ENCODE results near the gene ENTHD1. TPM values are rescaled to one million over a fixed set of nuclear protein-coding genes. Genes with fewer than 3 reads are reported as not detected.

ENTHD1 gene
- total and polyA plus RNA-seq, 12 donors, result 0.09 TPM; not detected in 11

DNA sequence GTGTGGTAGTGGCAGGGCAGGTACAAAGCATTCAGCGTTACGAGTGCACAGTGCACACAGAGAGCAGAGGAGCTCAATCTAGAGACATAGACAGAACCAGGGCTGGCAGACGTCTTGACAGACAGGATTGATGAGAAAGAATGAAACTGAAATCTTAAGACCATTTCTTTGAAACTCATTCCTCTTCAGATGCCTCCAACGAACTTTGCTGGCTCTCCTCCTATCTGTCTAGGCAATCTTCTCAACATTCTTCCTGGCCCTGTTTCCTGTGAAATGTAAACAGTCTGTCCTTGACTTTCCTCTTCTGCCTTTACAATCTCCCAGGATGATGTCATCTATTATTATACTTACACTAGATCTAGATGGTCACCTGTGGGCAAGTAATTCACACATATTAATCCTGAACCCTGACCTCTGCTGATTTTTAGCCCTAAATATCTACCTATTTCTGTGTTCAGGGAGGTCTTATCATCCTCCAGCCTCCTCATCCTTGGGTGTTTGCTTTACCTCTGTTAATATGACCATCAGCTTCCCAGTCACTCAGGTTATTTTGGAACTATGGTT lies 119.5 kb downstream of the ENTHD1 start:
- Histone ChIP-seq H3K36me3 (no peaks in the 10 kb centered on the region), H3K4me3 (no peak overlapping the region), H3K9me3 (peaks cover 0 to 12% (median 3%) of the 10 kb centered on the region in 11 donors), H3K4me1 (no peaks in the 10 kb centered on the region), H3K27ac (no peak overlapping the region), H3K27me3 (peaks cover 0 to 68% (median 33%) of the 10 kb centered on the region in 7 donors)
- intact Hi-C loops (cut with DNase I), result no loop called here
- 23 to 26% methylated on average over 4 of the region's 4 CpGs for WGBS, 2 donors
- TF ChIP-seq, protein P1, sequence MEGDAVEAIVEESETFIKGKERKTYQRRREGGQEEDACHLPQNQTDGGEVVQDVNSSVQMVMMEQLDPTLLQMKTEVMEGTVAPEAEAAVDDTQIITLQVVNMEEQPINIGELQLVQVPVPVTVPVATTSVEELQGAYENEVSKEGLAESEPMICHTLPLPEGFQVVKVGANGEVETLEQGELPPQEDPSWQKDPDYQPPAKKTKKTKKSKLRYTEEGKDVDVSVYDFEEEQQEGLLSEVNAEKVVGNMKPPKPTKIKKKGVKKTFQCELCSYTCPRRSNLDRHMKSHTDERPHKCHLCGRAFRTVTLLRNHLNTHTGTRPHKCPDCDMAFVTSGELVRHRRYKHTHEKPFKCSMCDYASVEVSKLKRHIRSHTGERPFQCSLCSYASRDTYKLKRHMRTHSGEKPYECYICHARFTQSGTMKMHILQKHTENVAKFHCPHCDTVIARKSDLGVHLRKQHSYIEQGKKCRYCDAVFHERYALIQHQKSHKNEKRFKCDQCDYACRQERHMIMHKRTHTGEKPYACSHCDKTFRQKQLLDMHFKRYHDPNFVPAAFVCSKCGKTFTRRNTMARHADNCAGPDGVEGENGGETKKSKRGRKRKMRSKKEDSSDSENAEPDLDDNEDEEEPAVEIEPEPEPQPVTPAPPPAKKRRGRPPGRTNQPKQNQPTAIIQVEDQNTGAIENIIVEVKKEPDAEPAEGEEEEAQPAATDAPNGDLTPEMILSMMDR (IDR thresholded peaks at IDR 0.05), result no peak
- DNase-seq (no peak), ATAC-seq (no peak)

DNA sequence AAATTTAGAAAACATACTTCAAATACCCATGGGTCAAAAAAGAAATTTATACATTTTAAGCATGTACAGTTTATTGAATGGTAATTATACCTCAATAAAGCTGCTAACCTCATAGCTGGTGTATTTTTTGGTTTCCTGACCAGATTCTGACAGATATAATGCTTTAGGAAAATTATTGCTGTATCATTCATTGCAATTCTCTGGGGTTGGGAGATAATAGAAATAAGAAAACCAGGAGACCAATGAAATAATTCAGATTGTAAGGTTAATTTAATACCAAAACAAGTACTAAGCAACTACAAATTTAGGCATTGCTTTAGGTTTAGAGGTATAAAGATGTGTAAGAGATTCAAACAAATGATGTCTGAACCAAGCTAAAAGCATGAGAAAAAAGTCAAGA lies 120.1 kb downstream of the ENTHD1 start:
- no peak for ATAC-seq
- Histone ChIP-seq H3K4me1 (no peaks in the 10 kb centered on the region), H3K36me3 (no peaks in the 10 kb centered on the region), H3K9me3 (peaks cover 0 to 12% (median 3%) of the 10 kb centered on the region in 11 donors), H3K4me3 (no peak overlapping the region), H3K27ac (no peak overlapping the region), H3K27me3 (peaks cover 0 to 68% (median 27%) of the 10 kb centered on the region in 7 donors)
- DNase-seq, result no peak
- intact Hi-C loops (cut with DNase I), result no loop called here
- TF ChIP-seq, protein P1 (IDR thresholded peaks at IDR 0.05), result no peak

DNA sequence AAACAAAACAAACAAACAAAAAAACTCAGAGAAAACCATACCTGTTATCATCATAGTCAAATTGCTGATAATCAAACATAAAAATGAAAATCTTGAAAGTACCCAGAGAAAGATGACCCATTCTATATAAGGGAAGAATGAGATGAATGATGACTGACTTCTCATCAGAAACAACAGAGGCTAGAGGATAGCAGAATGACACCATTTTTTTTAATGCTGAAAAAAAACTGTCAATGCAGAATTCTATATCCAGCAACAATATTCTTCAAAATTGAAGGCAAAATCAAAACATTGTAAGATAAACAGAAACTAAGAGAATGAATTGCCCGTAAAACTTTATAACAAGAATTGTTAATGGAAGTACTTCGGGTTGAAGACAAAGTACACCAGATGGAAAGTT lies 122.1 kb downstream of the ENTHD1 start:
- peaks cover 0 to 12% (median 3%) of the 10 kb centered on the region in 11 donors for H3K9me3 ChIP-seq
- no peaks in the 10 kb centered on the region for H3K4me1 ChIP-seq
- intact Hi-C loops (cut with DNase I), result no loop called here
- ATAC-seq (no peak), DNase-seq (no peak)
- TF ChIP-seq, protein P1 (IDR thresholded peaks at IDR 0.05), result no peak
- no peak overlapping the region for H3K4me3 ChIP-seq
- no peaks in the 10 kb centered on the region for H3K36me3 ChIP-seq
- H3K27ac ChIP-seq, result no peak overlapping the region
- WGBS, 2 donors, result 96 to 97% methylated on average over 2 of the region's 2 CpGs
- peaks cover 0 to 71% (median 13%) of the 10 kb centered on the region in 7 donors for H3K27me3 ChIP-seq

- intact Hi-C loops (cut with DNase I), result no loop called here
- Histone ChIP-seq H3K4me1 (no peaks in the 10 kb centered on the region), H3K4me3 (no peak overlapping the region), H3K27ac (no peak overlapping the region), H3K27me3 (peaks cover 0 to 65% (median 11%) of the 10 kb centered on the region in 7 donors), H3K36me3 (no peaks in the 10 kb centered on the region), H3K9me3 (peaks cover 0 to 14% (median 0%) of the 10 kb centered on the region in 11 donors)
- TF ChIP-seq, protein P1 (IDR thresholded peaks at IDR 0.05), result no peak
- no peak for DNase-seq
- no peak for ATAC-seq
- 64 to 76% methylated on average over 2 of the region's 2 CpGs for WGBS, 2 donors
These were observed 127.9 kb downstream of the ENTHD1 start for GRCh38 chr22:39765661-39766060.

All from heart right ventricle (tissue), 16 donors.